Right atrium auricular region (tissue), 2 donors: ENCODE data around the gene AGBL2. TPM values are rescaled to one million over a fixed set of nuclear protein-coding genes. Genes with fewer than 3 reads are reported as not detected.

ENCODE experiments used
- DNase-seq: peaks from one replicate; pipeline ENCODE4 v3.0.0-alpha.2; 2019; ENCODE audit warnings: low spot score
- H3K27ac ChIP-seq, 2 donors: fragments of 200-600 bp; sonication (generic); 1 replicate in 1 of 2; 2 replicates in 1 of 2; pipeline ENCODE4 v1.5.1; 2016 to 2019
- H3K27me3 ChIP-seq, 2 donors: fragments of 200-600 bp; sonication (generic); one replicate each; pipeline versions ENCODE4 v1.5.1 to v1.6.0; 2017 to 2019
- H3K36me3 ChIP-seq: fragments of 200-600 bp; sonication (generic); one replicate; pipeline ENCODE4 v1.5.1; 2016
- H3K4me1 ChIP-seq, 2 donors: fragments of 200-600 bp; sonication (generic); one replicate each; pipeline versions ENCODE4 v1.5.1 to v1.6.0; 2017 to 2019
- H3K4me3 ChIP-seq, 2 donors: fragments of 200-600 bp; sonication (generic); 1 replicate in 1 of 2; 2 replicates in 1 of 2; pipeline ENCODE4 v1.5.1; 2017 to 2019; ENCODE audit warnings: mild to moderate bottlenecking in 1 of 2, moderate library complexity in 1 of 2
- H3K9me3 ChIP-seq, 2 donors: fragments of 200-600 bp; sonication (generic); one replicate each; pipeline ENCODE4 v1.5.1; 2019
- CTCF ChIP-seq, 2 donors: fragments of 200-600 bp; sonication (generic); IDR thresholded peaks; one replicate each; pipeline ENCODE4 v1.5.1; 2019; ENCODE audit warnings: antibody characterized with exemption in 2 of 2
- total RNA-seq, 2 donors: library from RNA; depleted of rRNA; stranded (reverse); fragments of >200 nt; gene quantifications; one replicate each; pipeline ENCODE4 v1.1.0, GENCODE V29; 2016

AGBL2 gene
- total RNA-seq, 2 donors from 2014 or later: not detected

GRCh38 chr11:47615249-47615648 lies 99.9 kb downstream of the AGBL2 start:
- Histone ChIP-seq H3K9me3 (no peaks in the 10 kb centered on the region), H3K36me3 (peaks cover 21% of the 10 kb centered on the region), H3K27ac (no peak overlapping the region), H3K4me1 (no peaks in the 10 kb centered on the region), H3K4me3 (no peak overlapping the region), H3K27me3 (no peaks in the 10 kb centered on the region)
- no peak for DNase-seq
- TF ChIP-seq CTCF (IDR thresholded peaks at IDR 0.05): no peak

- no peak for DNase-seq
- peaks cover 0 to 21% of the 10 kb centered on the region in 2 donors for H3K4me1 ChIP-seq
- no peak overlapping the region for H3K27ac ChIP-seq
- no peaks in the 10 kb centered on the region for H3K9me3 ChIP-seq
- H3K36me3 ChIP-seq: no peaks in the 10 kb centered on the region
- TF ChIP-seq CTCF (IDR thresholded peaks at IDR 0.05): no peak
- no peak overlapping the region for H3K4me3 ChIP-seq
- H3K27me3 ChIP-seq: no peaks in the 10 kb centered on the region
Measured at GRCh38 chr11:47611348-47611794, 103.8 kb downstream of the AGBL2 start.

GRCh38 chr11:47609675-47610074 lies 105.5 kb downstream of the AGBL2 start:
- H3K4me3 ChIP-seq: no peak overlapping the region

More at GRCh38 chr11:47609675-47610074, 105.5 kb downstream of the AGBL2 start:
- Histone ChIP-seq H3K36me3 (no peaks in the 10 kb centered on the region), H3K9me3 (no peaks in the 10 kb centered on the region), H3K27ac (no peak overlapping the region), H3K27me3 (no peaks in the 10 kb centered on the region), H3K4me1 (peaks cover 0 to 30% of the 10 kb centered on the region in 2 donors)
- no peak for TF ChIP-seq CTCF (IDR thresholded peaks at IDR 0.05)
- no peak for DNase-seq

Other genes starting within 250 kb of the AGBL2 start
- 10 to 100 TPM; 57.1 to 65.9 TPM for gene CELF1, start 162.2 kb downstream of the AGBL2 start, total RNA-seq
- gene PTPMT1, start 149.8 kb downstream of the AGBL2 start, total RNA-seq: 10 to 100 TPM; 26.9 to 50.1 TPM
- gene KBTBD4, start 136.4 kb downstream of the AGBL2 start, total RNA-seq: 10 to 100 TPM; 11.7 to 21.7 TPM
- gene NDUFS3, start 136.3 kb downstream of the AGBL2 start, total RNA-seq: 100 to 1,000 TPM in 1 of 2 donors, 10 to 100 TPM in 1; 93.4 to 125 TPM
- gene FAM180B, start 128.7 kb downstream of the AGBL2 start, total RNA-seq: under 1 TPM in 1 of 2 donors, not detected in 1; 0.89 TPM
- under 1 TPM in 1 of 2 donors, not detected in 1; 0.86 TPM for gene C1QTNF4, start 121.0 kb downstream of the AGBL2 start, total RNA-seq
- gene MTCH2, start 72.8 kb downstream of the AGBL2 start, total RNA-seq: 10 to 100 TPM; 40.9 to 52.4 TPM
- gene FNBP4, start 52.0 kb upstream of the AGBL2 start, total RNA-seq: 10 to 100 TPM; 31.0 to 37.8 TPM
- gene NUP160, start 133.0 kb upstream of the AGBL2 start, total RNA-seq: 10 to 100 TPM in 1 of 2 donors, 1 to 10 TPM in 1; 7.1 to 11.7 TPM